Measurements from ENCODE around the gene APOBEC3F.
"Not testable (repeated sequence)": the region's sequence is repeated elsewhere in the genome, so short reads cannot be mapped to it uniquely, and the experiment has no call there.

- not testable (repeated sequence) for TF ChIP-seq POLR2AphosphoS5 (IDR thresholded peaks at IDR 0.05; ENCODE audit: borderline replicate concordance, low read depth, low read length); EZH2 (IDR thresholded peaks at IDR 0.05); FOXP2 (optimal IDR thresholded peaks at IDR 0.05; ENCODE audit: control extremely low read depth, extremely low read length, insufficient read depth)
Observed at GRCh38 chr22:39040538-39041296, at the start of gene APOBEC3F.
